Measurements from ENCODE around the gene ABI3BP.

The ABI3BP gene

DNA sequence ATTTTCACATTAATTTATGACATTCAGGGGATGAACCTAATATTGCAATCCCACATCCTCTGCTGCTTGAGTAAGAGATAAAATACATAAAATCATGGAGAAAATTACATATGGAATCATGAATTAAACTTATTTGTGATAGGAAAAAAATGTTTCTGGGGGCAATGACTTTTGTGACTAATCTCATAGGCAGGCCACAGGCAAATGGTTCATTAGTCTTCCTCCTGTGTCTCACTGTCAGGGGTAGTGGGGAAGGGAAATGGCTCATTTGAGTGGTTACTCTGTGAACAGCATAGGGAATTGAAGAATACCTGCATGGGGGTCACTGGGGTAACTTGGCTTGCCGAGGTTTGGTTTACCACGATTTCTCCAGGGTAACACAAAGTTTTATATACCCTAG is 211.9 kb downstream of the ABI3BP start:
- peaks cover 36% of the 10 kb centered on the region for H3K4me1 Mint-ChIP-seq

DNA sequence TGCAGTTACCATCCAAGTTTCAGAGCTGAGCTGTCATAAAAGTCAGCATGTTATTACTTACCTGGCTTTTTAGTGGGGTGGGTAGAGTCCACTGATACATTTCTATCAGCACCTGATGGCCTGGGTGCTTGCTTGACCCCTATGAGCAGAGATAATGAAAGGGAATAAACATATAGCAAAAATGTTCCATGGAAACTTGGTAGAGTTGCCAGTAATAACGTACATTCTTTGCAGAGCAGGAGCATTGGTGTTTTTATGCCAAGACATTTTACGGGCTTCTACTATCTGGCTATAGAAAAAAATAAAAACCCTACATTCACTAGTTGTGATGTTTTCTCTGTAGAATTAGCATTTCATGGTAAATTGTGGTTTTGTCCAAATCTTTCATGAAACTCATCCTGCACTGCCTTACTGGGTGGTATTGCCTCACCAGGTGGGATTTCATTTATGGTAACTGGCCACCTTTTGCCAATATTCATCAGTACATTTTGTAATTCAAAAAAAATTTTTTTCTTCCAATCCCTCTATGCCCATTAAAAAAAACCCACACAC is 213.1 kb downstream of the ABI3BP start:
- peaks cover 36% of the 10 kb centered on the region for H3K4me1 Mint-ChIP-seq
- H3K36me3 Mint-ChIP-seq (ENCODE audit: low read depth) = no peaks in the 10 kb centered on the region
- no peak overlapping the region for H3K27ac Mint-ChIP-seq
- TF ChIP-seq, protein P1, sequence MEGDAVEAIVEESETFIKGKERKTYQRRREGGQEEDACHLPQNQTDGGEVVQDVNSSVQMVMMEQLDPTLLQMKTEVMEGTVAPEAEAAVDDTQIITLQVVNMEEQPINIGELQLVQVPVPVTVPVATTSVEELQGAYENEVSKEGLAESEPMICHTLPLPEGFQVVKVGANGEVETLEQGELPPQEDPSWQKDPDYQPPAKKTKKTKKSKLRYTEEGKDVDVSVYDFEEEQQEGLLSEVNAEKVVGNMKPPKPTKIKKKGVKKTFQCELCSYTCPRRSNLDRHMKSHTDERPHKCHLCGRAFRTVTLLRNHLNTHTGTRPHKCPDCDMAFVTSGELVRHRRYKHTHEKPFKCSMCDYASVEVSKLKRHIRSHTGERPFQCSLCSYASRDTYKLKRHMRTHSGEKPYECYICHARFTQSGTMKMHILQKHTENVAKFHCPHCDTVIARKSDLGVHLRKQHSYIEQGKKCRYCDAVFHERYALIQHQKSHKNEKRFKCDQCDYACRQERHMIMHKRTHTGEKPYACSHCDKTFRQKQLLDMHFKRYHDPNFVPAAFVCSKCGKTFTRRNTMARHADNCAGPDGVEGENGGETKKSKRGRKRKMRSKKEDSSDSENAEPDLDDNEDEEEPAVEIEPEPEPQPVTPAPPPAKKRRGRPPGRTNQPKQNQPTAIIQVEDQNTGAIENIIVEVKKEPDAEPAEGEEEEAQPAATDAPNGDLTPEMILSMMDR (IDR thresholded peaks at IDR 0.05; ENCODE audit: unreplicated experiment in 3 of 3) = no peak
- no peaks in the 10 kb centered on the region for H3K27me3 Mint-ChIP-seq (ENCODE audit: low read depth)
- H3K9me3 Mint-ChIP-seq = peaks cover 5% of the 10 kb centered on the region
- H3K4me3 Mint-ChIP-seq = no peak overlapping the region

More for the DNA sequence above, 211.9 kb downstream of the ABI3BP start:
- TF ChIP-seq, protein P1 (IDR thresholded peaks at IDR 0.05; ENCODE audit: unreplicated experiment in 3 of 3) = no peak
- no peak overlapping the region for H3K27ac Mint-ChIP-seq
- no peak overlapping the region for H3K4me3 Mint-ChIP-seq
- H3K36me3 Mint-ChIP-seq (ENCODE audit: low read depth) = no peaks in the 10 kb centered on the region
- H3K27me3 Mint-ChIP-seq (ENCODE audit: low read depth) = no peaks in the 10 kb centered on the region
- peaks cover 5% of the 10 kb centered on the region for H3K9me3 Mint-ChIP-seq

DNA sequence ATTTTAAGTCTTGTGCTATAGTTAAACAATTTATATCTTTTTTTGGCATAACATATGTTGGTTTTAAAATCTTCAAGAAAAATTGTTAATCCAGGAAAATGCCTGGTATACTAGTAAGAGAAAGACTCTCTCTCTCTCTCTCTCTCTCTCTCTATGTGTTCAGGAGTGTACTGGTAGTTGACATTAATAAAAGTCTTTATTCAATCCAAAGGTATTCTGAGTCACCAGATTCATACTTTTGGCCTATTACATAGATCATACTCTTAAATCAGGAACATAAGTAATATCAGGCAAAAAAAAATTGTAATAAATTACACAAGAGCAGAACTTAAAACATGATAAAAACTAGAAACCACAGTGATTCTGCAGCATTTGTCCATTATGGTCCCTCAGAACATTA is 213.7 kb downstream of the ABI3BP start:
- H3K27me3 Mint-ChIP-seq (ENCODE audit: low read depth) = no peaks in the 10 kb centered on the region
- peaks cover 36% of the 10 kb centered on the region for H3K4me1 Mint-ChIP-seq
- TF ChIP-seq, protein P1 (IDR thresholded peaks at IDR 0.05; ENCODE audit: unreplicated experiment in 3 of 3) = no peak
- no peaks in the 10 kb centered on the region for H3K36me3 Mint-ChIP-seq (ENCODE audit: low read depth)
- no peak overlapping the region for H3K4me3 Mint-ChIP-seq
- H3K9me3 Mint-ChIP-seq = peaks cover 2% of the 10 kb centered on the region
- no peak overlapping the region for H3K27ac Mint-ChIP-seq

DNA sequence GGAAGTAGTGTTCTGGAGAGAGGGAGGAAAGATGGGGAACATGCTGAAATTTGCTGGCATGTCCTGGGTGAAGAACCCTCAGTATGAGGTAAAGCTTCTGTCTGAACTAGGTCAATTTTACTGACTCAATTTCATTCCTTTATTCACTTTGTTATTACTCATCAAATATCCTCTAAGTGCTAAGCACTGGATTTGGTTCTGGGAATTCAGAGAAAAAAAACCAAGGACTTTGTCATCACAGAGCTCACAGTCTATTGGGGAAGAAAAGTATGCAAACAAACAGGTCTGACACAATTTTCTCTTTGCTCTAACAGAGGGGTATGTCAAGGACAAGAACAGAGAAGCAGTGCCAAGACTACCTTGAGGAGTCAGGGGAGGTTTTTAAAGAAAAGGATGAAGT is 215.9 kb downstream of the ABI3BP start:
- H3K4me1 Mint-ChIP-seq = peaks cover 25% of the 10 kb centered on the region
- H3K27ac Mint-ChIP-seq = no peak overlapping the region
- no peaks in the 10 kb centered on the region for H3K27me3 Mint-ChIP-seq (ENCODE audit: low read depth)
- no peak overlapping the region for H3K4me3 Mint-ChIP-seq
- TF ChIP-seq, protein P1 (IDR thresholded peaks at IDR 0.05; ENCODE audit: unreplicated experiment in 3 of 3) = no peak
- no peaks in the 10 kb centered on the region for H3K9me3 Mint-ChIP-seq
- no peaks in the 10 kb centered on the region for H3K36me3 Mint-ChIP-seq (ENCODE audit: low read depth)

DNA sequence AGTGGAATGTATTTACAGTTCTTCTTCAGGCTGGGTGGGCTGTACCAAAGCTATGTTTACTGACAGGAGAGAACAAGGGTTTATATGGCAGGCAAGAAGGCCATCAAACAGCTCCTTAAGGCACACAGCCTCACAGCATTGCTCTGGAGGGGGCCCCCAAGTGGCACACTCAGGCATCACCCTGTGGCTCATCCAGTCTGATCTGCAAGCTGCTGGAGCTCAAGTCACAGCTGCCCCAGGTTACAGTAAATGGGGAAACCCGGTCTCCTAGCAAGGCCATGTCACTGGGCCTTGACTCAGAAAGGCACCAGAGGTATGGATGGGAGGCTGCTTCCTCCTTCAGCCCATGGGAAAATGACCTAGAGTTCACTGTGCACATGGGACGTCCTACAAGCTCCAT is 216.5 kb downstream of the ABI3BP start:
- H3K27ac Mint-ChIP-seq = no peak overlapping the region
- H3K36me3 Mint-ChIP-seq (ENCODE audit: low read depth) = no peaks in the 10 kb centered on the region
- H3K27me3 Mint-ChIP-seq (ENCODE audit: low read depth) = no peaks in the 10 kb centered on the region
- peaks cover 20% of the 10 kb centered on the region for H3K4me1 Mint-ChIP-seq
- TF ChIP-seq, protein P1 (IDR thresholded peaks at IDR 0.05; ENCODE audit: unreplicated experiment in 3 of 3) = no peak
- H3K9me3 Mint-ChIP-seq = no peaks in the 10 kb centered on the region
- H3K4me3 Mint-ChIP-seq = no peak overlapping the region

DNA sequence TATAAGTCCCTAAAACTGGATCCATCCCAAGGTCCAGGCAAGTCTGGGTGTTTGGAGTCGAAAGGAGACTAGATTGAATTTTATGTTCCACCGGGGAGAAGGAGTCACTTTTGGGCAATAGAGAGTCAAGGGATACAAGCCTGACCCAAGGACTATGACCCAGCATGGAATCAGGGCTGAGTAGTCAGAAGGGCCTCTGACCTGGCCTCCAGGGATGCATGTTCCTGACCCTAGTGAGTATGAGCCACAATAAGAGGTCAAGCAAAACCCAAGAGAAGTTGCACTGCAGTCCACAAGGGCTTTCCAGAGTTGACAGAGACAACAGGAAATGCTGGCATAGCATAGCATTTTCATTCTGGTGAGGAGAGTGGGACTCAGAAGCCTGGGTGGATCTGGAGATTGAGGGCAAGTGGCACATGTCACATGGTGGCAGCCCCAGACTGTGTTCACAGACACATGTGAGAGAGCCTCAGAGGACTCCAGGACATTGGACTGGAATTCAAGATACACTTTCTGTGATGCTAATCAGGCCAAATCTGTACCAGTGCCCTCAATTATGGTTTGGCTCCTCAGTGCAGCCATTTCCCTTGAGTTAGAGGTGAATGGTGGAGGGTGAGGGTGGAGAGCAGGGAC is 217.0 kb downstream of the ABI3BP start:
- Mint-ChIP-seq H3K9me3 (no peaks in the 10 kb centered on the region), H3K36me3 (ENCODE audit: low read depth) (no peaks in the 10 kb centered on the region), H3K4me1 (peaks cover 15% of the 10 kb centered on the region), H3K4me3 (no peak overlapping the region), H3K27ac (no peak overlapping the region), H3K27me3 (ENCODE audit: low read depth) (no peaks in the 10 kb centered on the region)
- TF ChIP-seq, protein P1 (IDR thresholded peaks at IDR 0.05; ENCODE audit: unreplicated experiment in 3 of 3) = no peak
